Loucy (cell line): Measurements from ENCODE around the gene HOTAIR.

Experiments
- CTCF ChIP-seq: fragments of 200-600 bp; sonication (generic); conservative IDR thresholded peaks from 2 replicates; pipeline ENCODE4 v1.5.1; 2014; ENCODE audit warnings: mild to moderate bottlenecking, antibody characterized with exemption, low read length
- EZH2phosphoT487 ChIP-seq: fragments of 200-600 bp; IDR thresholded peaks from 2 replicates; pipeline ENCODE4 v1.6.1; 2018; ENCODE audit warnings: antibody characterized with exemption, mild to moderate bottlenecking, moderate library complexity, borderline replicate concordance

- TF ChIP-seq CTCF: no peak
- no peak for TF ChIP-seq EZH2phosphoT487
These were observed 21.7 kb downstream of the HOTAIR start for GRCh38 chr12:53952871-53953734.
